Gastroesophageal sphincter (tissue), 3 donors: Measurements from ENCODE around the gene PGM2.

Source experiments
- EP300 ChIP-seq: sonication (generic); formaldehyde crosslinking; IDR thresholded peaks from one replicate; pipeline ENCODE4 v1.6.1; 2017; ENCODE audit warnings: antibody characterized with exemption, mild to moderate bottlenecking
- POLR2A ChIP-seq, 2 donors: fragments of 450-650 bp; IDR thresholded peaks; one replicate each; pipeline ENCODE4 v1.6.1; 2017; ENCODE audit warnings: antibody characterized with exemption in 2 of 2, mild to moderate bottlenecking in 2 of 2, moderate library complexity in 1 of 2
- TF ChIP-seq, protein P1 (sequence below), 4 experiments: fragments of 200-600 bp in 2 of 4; fragments of 450-650 bp in 2 of 4; sonication (generic) in 1 of 4; IDR thresholded peaks; one replicate each; pipeline ENCODE4 v1.5.1; 2017 to 2019; ENCODE audit warnings: antibody characterized with exemption in 4 of 4, mild to moderate bottlenecking in 2 of 4, moderate library complexity in 2 of 4

DNA sequence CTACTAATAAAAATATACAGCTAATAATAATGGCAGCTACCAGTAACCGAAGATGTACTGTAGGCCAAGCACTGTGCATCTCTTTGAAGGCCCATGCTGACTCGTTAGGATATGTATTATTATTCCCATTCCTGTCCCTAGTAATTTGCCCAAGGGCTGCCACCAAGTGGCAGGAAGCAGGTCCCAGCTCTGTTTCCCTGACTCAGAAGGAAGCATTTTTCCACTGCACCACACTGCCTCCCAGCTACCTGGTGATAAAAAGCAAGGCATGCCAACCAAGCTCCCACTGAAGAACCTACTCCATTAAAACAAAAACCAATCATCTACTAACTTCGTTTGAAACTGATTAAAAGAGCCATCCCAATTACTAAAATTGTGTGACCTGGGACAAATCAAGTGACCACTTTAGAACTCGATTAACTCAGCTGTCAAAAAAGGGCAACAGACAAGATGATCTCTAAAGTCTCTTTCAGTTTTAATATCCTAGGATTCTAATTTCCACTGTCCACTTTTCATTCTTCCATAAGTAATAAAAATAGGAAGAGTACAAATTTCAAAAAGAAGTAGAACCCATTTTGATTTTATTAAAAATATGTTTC, 24.3 kb upstream of the PGM2 start:
- TF ChIP-seq, protein P1, sequence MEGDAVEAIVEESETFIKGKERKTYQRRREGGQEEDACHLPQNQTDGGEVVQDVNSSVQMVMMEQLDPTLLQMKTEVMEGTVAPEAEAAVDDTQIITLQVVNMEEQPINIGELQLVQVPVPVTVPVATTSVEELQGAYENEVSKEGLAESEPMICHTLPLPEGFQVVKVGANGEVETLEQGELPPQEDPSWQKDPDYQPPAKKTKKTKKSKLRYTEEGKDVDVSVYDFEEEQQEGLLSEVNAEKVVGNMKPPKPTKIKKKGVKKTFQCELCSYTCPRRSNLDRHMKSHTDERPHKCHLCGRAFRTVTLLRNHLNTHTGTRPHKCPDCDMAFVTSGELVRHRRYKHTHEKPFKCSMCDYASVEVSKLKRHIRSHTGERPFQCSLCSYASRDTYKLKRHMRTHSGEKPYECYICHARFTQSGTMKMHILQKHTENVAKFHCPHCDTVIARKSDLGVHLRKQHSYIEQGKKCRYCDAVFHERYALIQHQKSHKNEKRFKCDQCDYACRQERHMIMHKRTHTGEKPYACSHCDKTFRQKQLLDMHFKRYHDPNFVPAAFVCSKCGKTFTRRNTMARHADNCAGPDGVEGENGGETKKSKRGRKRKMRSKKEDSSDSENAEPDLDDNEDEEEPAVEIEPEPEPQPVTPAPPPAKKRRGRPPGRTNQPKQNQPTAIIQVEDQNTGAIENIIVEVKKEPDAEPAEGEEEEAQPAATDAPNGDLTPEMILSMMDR (IDR thresholded peaks at IDR 0.05), result peak; percentile 34 to 73 (median 48)
- TF ChIP-seq POLR2A (IDR thresholded peaks at IDR 0.05) (no peak), EP300 (no peak)
